RWPE2 (cell line): ENCODE results near the gene SPATA21.

Source experiments
- ATAC-seq: fragments of 200-7000 bp; cut with Tn5 transposase; 3 replicates; pipeline ENCODE4 v1.9.1; 2021; ENCODE audit warnings: low read depth
- DNase-seq: peaks from one replicate; pipeline ENCODE4 v3.0.0-alpha.2; 2020; ENCODE audit warnings: low spot score
- H3K27ac ChIP-seq: fragments of 450-650 bp; 2 replicates; pipeline ENCODE4 v1.5.1; 2017; ENCODE audit warnings: mild to moderate bottlenecking; ENCODE audit not compliant: poor library complexity, severe bottlenecking
- H3K27me3 ChIP-seq: fragments of 250-450 bp; sonication (Bioruptor Pico); 2 replicates; pipeline ENCODE4 v1.5.1; 2021; ENCODE audit warnings: mild to moderate bottlenecking, moderate library complexity; ENCODE audit not compliant: insufficient read depth, poor library complexity, severe bottlenecking
- H3K36me3 ChIP-seq: fragments of 250-450 bp; sonication (Bioruptor Pico); 2 replicates; pipeline ENCODE4 v1.5.1; 2020; ENCODE audit warnings: low read depth, mild to moderate bottlenecking, moderate library complexity
- H3K4me1 ChIP-seq: fragments of 250-450 bp; sonication (Bioruptor Pico); 2 replicates; pipeline ENCODE4 v1.5.1; 2021; ENCODE audit warnings: mild to moderate bottlenecking, moderate library complexity; ENCODE audit not compliant: insufficient read depth, poor library complexity, severe bottlenecking
- H3K4me3 ChIP-seq: fragments of 250-450 bp; sonication (Bioruptor Pico); 2 replicates; pipeline ENCODE4 v1.5.1; 2021; ENCODE audit warnings: mild to moderate bottlenecking, moderate library complexity; ENCODE audit not compliant: severe bottlenecking
- H3K9me3 ChIP-seq: fragments of 250-450 bp; sonication (Bioruptor Pico); 2 replicates; pipeline ENCODE4 v1.5.1; 2021; ENCODE audit warnings: mild to moderate bottlenecking, moderate library complexity; ENCODE audit not compliant: severe bottlenecking
- CTCF ChIP-seq: fragments of 450-650 bp; IDR thresholded peaks from one replicate; pipeline ENCODE4 v1.5.1; 2017; ENCODE audit warnings: mild to moderate bottlenecking, moderate library complexity; ENCODE audit not compliant: poor library complexity, severe bottlenecking

SPATA21 gene

GRCh38 chr1:16451841-16452528 is 14.8 kb upstream of the SPATA21 start:
- Histone ChIP-seq H3K27ac (no peak overlapping the region), H3K4me3 (no peak overlapping the region), H3K36me3 (peaks cover 83% of the 10 kb centered on the region), H3K27me3 (no peaks in the 10 kb centered on the region), H3K4me1 (no peaks in the 10 kb centered on the region), H3K9me3 (no peaks in the 10 kb centered on the region)
- no peak for ATAC-seq
- DNase-seq, result no peak
- TF ChIP-seq CTCF, result no peak

GRCh38 chr1:16450863-16451481 is 13.7 kb upstream of the SPATA21 start:
- Histone ChIP-seq H3K27ac (no peak overlapping the region), H3K4me3 (no peak overlapping the region), H3K36me3 (peaks cover 81% of the 10 kb centered on the region), H3K27me3 (no peaks in the 10 kb centered on the region), H3K4me1 (no peaks in the 10 kb centered on the region), H3K9me3 (no peaks in the 10 kb centered on the region)
- ATAC-seq (no peak), DNase-seq (no peak)
- TF ChIP-seq CTCF, result no peak

DNA sequence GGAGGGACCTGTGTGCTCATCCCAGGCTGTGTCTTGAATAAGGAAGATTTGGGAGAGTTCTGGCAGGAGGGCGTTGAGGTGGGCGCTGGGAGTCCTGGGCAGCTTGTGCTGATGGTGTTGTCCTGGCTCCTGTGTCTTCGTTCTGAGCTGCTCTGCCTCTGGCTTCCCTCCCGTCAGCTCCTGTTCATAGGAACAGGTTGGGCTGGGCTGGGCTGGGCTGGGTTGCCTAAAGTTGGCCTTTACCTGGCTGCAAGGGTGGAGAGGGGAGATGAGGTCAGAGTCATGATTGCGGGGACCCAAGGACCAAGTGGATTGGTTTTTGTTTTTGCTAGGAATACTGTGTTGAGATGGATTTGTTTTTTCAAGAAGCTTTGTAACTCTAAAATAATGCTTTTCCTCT is 12.4 kb upstream of the SPATA21 start:
- ATAC-seq, result no peak
- Histone ChIP-seq H3K4me3 (no peak overlapping the region), H3K27ac (no peak overlapping the region), H3K4me1 (no peaks in the 10 kb centered on the region), H3K9me3 (no peaks in the 10 kb centered on the region), H3K27me3 (no peaks in the 10 kb centered on the region), H3K36me3 (peaks cover 86% of the 10 kb centered on the region)
- no peak for TF ChIP-seq CTCF
- DNase-seq, result no peak

DNA sequence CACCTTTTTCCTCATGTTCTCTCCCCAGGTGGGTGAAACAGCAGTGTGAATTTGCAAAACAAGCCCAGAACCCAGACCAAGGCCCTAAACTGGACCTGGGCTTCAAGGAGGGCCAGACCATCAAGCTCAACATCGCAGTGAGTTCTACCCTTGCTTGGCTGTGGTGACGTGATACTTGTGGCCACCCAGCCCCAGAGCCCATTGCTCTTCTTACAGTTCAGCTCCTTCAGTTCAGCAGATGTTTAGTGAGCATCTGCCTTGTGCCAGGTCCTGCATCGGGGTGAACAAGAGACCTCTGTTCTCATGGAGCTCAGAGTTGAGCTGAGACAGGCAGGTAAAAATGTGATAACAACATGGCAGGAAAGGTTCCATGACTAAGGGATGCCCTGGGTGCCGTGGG is 11.8 kb upstream of the SPATA21 start:
- Histone ChIP-seq H3K4me1 (no peaks in the 10 kb centered on the region), H3K9me3 (no peaks in the 10 kb centered on the region), H3K4me3 (no peak overlapping the region), H3K36me3 (peaks cover 86% of the 10 kb centered on the region), H3K27me3 (no peaks in the 10 kb centered on the region), H3K27ac (no peak overlapping the region)
- ATAC-seq (no peak), DNase-seq (no peak)
- TF ChIP-seq CTCF, result no peak

DNA sequence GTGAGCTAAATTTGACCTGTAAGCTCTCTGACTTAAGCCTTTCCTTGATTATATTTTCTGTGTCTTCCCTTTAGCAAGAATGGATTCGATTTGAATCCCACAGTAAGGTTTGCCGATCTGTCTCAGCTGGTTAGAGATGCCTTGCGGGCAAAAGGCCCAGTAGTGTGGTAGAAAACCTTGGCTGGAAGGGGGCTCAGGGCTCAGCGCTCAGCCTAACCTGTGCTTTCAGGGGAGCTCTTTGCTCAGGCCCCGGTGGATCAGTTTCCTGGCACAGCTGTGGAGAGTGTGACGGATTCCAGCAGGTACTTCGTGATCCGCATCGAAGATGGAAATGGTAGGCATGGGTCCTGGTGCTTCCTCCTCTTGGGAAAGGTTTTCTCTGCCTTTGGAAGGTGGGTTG is 10.4 kb upstream of the SPATA21 start:
- peaks cover 90% of the 10 kb centered on the region for H3K36me3 ChIP-seq
- no peaks in the 10 kb centered on the region for H3K9me3 ChIP-seq
- no peak for ATAC-seq
- no peaks in the 10 kb centered on the region for H3K27me3 ChIP-seq
- no peak for TF ChIP-seq CTCF
- no peaks in the 10 kb centered on the region for H3K4me1 ChIP-seq
- no peak for DNase-seq
- no peak overlapping the region for H3K27ac ChIP-seq
- no peak overlapping the region for H3K4me3 ChIP-seq
